Islet of Langerhans (tissue), 1 donor: Measurements from ENCODE around the gene GRIA3.

Experiments
- FAIRE-seq: peaks from one replicate; lab custom pipeline; 2011; peaks lifted over from hg19 to GRCh38; lab: Jason Lieb, UNC

Gene GRIA3

GRCh38 chrX:123199338-123199737, 15.3 kb downstream of the GRIA3 start:
- FAIRE-seq = no peak

GRCh38 chrX:123201720-123202119, 17.6 kb downstream of the GRIA3 start:
- peak; percentile 96 for FAIRE-seq

GRCh38 chrX:123202523-123202922, 18.4 kb downstream of the GRIA3 start:
- FAIRE-seq = no peak

GRCh38 chrX:123203772-123204171, 19.7 kb downstream of the GRIA3 start:
- peak; percentile 47 for FAIRE-seq

- no peak for FAIRE-seq
Observed at GRCh38 chrX:123206176-123206575, 22.1 kb downstream of the GRIA3 start.

GRCh38 chrX:123210252-123210651, 26.2 kb downstream of the GRIA3 start:
- FAIRE-seq = peak; percentile 64

GRCh38 chrX:123215397-123216089, 31.5 kb downstream of the GRIA3 start:
- no peak for FAIRE-seq

- FAIRE-seq = no peak
Observed at GRCh38 chrX:123217077-123217476, 33.0 kb downstream of the GRIA3 start.

- FAIRE-seq = no peak
Observed at GRCh38 chrX:123217728-123218127, 33.6 kb downstream of the GRIA3 start.

- no peak for FAIRE-seq
Observed at GRCh38 chrX:123219916-123220315, 35.8 kb downstream of the GRIA3 start.

GRCh38 chrX:123222920-123223319, 38.8 kb downstream of the GRIA3 start:
- peak; percentile 33 for FAIRE-seq

- no peak for FAIRE-seq
Observed at GRCh38 chrX:123223409-123223808, 39.3 kb downstream of the GRIA3 start.

GRCh38 chrX:123223859-123224258, 39.8 kb downstream of the GRIA3 start:
- no peak for FAIRE-seq

- FAIRE-seq = peak; percentile 27
Observed at GRCh38 chrX:123230798-123231197, 46.7 kb downstream of the GRIA3 start.

- FAIRE-seq = no peak
Observed at GRCh38 chrX:123236859-123237258, 52.8 kb downstream of the GRIA3 start.

- no peak for FAIRE-seq
Observed at GRCh38 chrX:123237271-123237670, 53.2 kb downstream of the GRIA3 start.

GRCh38 chrX:123254457-123254856, 70.4 kb downstream of the GRIA3 start:
- no peak for FAIRE-seq

- no peak for FAIRE-seq
Observed at GRCh38 chrX:123256378-123256777, 72.3 kb downstream of the GRIA3 start.

GRCh38 chrX:123260920-123261418, 76.9 kb downstream of the GRIA3 start:
- peak; percentile 89 for FAIRE-seq

GRCh38 chrX:123263270-123263669, 79.2 kb downstream of the GRIA3 start:
- peak; percentile 56 for FAIRE-seq

- no peak for FAIRE-seq
Observed at GRCh38 chrX:123263747-123264146, 79.7 kb downstream of the GRIA3 start.

- FAIRE-seq = peak; percentile 65
Observed at GRCh38 chrX:123267220-123267619, 83.1 kb downstream of the GRIA3 start.

GRCh38 chrX:123271902-123272301, 87.8 kb downstream of the GRIA3 start:
- FAIRE-seq = no peak

- no peak for FAIRE-seq
Observed at GRCh38 chrX:123272630-123273029, 88.6 kb downstream of the GRIA3 start.
